OCI-M2 (cell line): ENCODE results near the gene NCK2.

Experiments
- DNase-seq: peaks from one replicate; lab custom pipeline; 2025; ENCODE audit not compliant: unreplicated experiment; lab: John Stamatoyannopoulos, UW

NCK2 gene

GRCh38 chr2:105917226-105917625 is 172.5 kb downstream of the NCK2 start:
- no peak for DNase-seq

- no peak for DNase-seq
These were observed 173.0 kb downstream of the NCK2 start for GRCh38 chr2:105917688-105918087.

- no peak for DNase-seq
These were observed 174.6 kb downstream of the NCK2 start for GRCh38 chr2:105919191-105919811.

GRCh38 chr2:105919826-105920225 is 175.1 kb downstream of the NCK2 start:
- DNase-seq, result no peak

GRCh38 chr2:105924271-105924670 is 179.6 kb downstream of the NCK2 start:
- DNase-seq, result no peak

- DNase-seq, result no peak
These were observed 180.2 kb downstream of the NCK2 start for GRCh38 chr2:105924932-105925331.

GRCh38 chr2:105925390-105925789 is 180.7 kb downstream of the NCK2 start:
- no peak for DNase-seq

- no peak for DNase-seq
These were observed 182.4 kb downstream of the NCK2 start for GRCh38 chr2:105926960-105927678.

- no peak for DNase-seq
These were observed 183.4 kb downstream of the NCK2 start for GRCh38 chr2:105928086-105928485.

GRCh38 chr2:105928563-105928962 is 183.9 kb downstream of the NCK2 start:
- no peak for DNase-seq

- no peak for DNase-seq
These were observed 184.8 kb downstream of the NCK2 start for GRCh38 chr2:105929516-105929915.

- no peak for DNase-seq
These were observed 187.9 kb downstream of the NCK2 start for GRCh38 chr2:105932582-105932981.

- no peak for DNase-seq
These were observed 189.2 kb downstream of the NCK2 start for GRCh38 chr2:105933906-105934305.

GRCh38 chr2:105934467-105934866 is 189.8 kb downstream of the NCK2 start:
- DNase-seq, result no peak

- DNase-seq, result no peak
These were observed 190.4 kb downstream of the NCK2 start for GRCh38 chr2:105935063-105935462.

- DNase-seq, result no peak
These were observed 192.2 kb downstream of the NCK2 start for GRCh38 chr2:105936954-105937353.

- no peak for DNase-seq
These were observed 192.9 kb downstream of the NCK2 start for GRCh38 chr2:105937498-105938097.
